NCI-H2227 treated with DMSO at 0.1 percent for 48 hours (cell line): ENCODE results near the gene RPS6KA5.
"Not testable (repeated sequence)": the region's sequence is repeated elsewhere in the genome, so short reads cannot be mapped to it uniquely, and the experiment has no call there.

Source experiments
- DNase-seq: peaks from one replicate; lab custom pipeline; 2025; lab: John Stamatoyannopoulos, UW

RPS6KA5 gene

DNA sequence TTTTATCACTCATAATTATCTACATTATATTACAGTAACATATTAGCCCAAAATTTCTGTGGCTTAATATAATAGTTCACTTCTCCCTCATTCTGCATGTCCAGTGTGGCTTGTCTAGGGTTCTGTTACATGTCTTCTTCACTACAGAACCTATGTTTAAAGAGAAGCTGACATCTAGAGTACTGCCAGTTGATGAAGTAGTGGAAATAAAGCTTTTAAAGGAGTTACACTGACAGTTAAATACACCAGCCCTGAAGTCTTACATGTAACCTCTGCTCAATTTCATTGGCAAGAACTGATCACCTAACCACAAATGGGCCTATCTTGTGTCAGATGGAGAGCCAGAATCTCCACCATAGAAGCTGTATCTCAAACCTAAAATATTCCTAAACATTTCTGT, 32.9 kb downstream of the RPS6KA5 start:
- no peak for DNase-seq

DNA sequence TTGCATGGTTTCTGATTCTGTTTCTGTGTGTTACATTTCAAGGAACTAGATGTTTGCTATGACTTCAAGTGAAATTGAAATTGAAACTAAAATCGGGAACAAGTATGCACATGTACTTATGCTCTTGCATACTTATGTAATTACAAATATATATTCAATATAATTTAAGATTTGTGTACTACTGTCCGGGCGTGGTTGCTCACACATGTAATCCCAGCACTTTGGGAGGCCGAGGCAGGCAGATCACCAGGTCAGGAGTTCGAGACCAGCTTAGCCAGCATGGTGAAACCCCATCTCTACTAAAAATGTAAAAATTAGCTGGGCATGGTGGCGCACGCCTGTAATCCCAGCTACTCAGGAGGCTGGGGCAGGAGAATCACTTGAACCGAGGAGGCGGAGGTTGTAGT, 37.8 kb downstream of the RPS6KA5 start:
- DNase-seq, result not testable (repeated sequence)

DNA sequence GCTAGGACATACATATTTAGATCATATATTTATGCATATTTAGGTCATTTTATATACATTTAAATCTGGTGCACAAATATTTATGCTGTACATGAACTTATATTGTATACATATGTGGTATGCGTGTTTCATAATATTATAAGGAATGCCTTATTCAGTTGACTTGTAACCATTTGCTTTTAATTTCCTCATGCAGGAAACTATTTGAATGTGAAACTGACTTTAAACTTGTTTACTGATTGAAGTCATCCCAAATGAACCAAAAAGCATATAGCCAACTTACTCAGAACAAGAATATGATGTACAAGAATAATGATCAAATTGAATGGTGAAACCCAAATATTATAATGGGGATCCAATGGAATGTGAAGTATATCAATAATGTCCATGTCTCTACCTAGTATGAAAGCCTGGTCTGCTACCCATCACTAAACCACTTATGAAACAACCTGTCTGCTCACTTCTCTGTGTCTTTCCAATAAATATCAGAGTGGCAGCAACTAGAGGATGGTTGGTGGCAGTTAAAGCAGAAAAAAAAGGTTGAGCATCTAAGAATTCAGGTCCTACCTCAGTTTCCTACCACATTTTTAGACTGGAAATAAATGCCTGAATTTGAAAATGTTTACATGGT, 38.3 kb downstream of the RPS6KA5 start:
- DNase-seq, result no peak

DNA sequence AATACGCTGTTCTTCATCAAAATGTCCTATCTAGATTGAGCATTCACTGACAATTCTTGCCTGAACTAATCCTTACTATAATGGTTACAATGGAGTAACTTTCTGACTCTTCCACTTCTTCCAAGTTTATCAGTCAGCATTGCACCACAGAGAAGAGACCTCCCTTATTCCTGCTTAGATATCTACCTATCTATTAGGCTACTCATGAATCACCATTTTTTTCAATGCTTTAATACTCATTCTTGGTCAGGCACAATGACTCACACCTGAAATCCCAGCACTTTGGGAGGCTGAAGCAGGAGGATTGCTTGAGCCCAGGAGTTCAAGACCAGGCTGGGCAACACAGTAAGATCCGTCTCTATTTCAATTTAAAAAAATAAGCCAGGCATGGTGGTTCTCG, 39.3 kb downstream of the RPS6KA5 start:
- DNase-seq, result no peak

DNA sequence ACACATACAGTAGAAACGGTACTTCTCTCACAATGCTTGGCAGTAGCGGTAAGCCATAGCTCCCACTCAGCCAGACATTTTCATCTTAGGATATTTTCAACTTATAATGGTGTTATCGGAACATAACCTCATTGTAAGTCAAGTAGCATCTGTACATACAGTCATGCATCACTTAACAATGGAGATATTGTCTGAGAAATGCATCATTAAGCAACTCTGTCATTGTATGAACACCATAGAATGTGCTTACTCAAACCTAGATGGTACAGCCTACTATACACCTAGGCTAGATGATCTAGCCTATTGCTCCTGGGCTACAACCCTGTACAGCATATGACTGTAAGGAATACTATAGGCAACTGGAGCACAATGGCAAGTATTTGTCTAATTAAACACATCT, 40.8 kb downstream of the RPS6KA5 start:
- DNase-seq, result no peak

DNA sequence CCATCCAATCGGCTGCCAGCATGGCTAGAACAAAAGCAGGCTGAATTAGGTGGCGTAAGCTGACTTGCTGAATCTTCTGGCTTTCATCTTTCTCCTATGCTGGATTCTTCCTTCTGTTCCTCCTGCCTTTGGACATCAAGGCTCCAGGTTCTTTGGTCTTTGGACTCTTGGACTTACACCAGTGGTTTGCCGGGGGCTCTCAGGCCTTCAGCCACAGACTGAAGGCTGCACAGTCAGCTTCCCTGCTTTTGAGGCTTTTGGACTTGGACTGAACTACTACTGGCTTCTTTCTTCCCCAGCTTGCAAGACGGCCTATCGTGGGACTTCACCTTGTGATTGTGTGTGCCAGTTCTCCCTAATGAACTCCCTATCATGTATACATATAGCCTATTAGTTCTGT, 42.0 kb downstream of the RPS6KA5 start:
- no peak for DNase-seq

DNA sequence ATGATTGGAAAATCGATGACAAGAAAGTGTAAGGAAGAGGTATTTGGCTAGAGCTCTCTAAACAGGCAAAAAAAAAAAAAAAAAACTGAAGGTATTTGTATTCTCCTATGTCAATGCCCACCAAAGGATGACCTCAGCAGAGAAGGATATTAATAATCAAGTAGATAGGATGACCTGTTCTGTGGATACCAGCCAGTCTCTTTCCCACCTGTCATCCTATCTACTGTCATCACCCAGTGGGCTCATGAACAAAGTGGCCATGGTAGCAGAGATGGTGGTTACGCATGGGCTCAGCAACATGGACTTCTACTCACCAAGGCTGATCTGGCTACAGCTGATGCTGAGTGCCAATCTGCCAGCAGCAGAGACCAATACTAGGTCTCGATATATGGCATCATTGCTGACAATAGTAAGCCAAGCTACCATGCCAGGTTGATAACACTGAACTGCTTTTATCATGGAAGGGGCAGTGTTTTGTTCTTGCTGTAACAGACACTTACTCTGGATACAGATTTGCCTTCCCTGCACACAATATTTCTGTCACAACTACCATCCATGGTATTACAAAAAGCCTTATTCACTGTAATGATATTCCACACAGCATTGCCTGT, 43.5 kb downstream of the RPS6KA5 start:
- DNase-seq, result no peak

DNA sequence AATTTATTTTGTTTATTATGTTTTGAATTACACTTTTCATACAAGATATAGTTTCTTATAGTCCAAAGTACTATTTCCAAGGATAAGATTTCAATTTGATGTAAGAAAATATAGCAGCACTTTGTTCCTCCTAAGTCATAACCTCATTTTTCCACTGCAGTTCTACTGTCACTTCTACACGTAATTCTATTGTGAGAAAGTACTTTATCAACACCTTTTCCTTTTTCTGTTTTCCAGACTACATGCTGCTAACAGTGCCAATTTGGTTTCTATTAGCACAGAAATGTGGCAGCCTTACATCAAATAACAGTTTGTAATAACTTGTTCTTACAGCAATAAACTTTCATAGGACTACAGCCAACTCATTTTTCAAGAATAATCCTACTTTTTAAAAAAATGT, 45.0 kb downstream of the RPS6KA5 start:
- DNase-seq, result no peak

DNA sequence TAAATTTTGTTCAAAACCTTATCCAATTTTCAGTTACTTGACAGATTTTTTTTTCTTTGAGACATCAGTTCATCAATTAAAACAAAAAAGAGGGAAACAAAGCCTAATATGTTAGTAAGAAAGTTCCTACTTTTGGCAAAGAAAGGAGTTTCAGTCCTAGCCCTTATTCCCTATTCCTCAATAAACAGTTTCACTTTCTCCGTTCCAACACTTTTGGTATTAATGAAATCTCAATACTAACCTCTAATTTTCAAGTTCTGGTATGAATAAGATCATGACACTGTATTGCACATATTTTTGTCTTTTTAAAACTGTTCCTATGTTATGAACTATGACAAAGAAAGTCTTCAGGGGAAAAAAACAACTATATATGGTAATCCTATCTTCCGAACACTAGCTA, 48.4 kb downstream of the RPS6KA5 start:
- DNase-seq, result no peak

DNA sequence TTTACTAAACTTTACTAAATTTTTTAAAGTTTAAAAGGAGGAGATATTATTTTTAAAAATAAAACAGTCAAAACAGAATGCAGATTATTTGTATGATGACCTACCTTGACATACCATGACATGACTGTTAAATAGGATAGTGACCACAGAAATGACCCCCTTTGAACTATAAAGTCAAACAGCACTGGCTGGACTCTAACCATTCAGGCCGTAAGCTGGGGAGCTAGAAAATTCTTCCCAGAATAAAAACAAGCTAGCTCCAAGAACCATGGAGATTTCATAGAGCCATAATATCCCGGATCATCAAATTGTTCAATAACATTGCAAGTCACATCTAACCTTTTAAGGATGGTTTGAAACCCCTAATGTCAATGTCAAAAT, 50.3 kb downstream of the RPS6KA5 start:
- DNase-seq, result no peak

DNA sequence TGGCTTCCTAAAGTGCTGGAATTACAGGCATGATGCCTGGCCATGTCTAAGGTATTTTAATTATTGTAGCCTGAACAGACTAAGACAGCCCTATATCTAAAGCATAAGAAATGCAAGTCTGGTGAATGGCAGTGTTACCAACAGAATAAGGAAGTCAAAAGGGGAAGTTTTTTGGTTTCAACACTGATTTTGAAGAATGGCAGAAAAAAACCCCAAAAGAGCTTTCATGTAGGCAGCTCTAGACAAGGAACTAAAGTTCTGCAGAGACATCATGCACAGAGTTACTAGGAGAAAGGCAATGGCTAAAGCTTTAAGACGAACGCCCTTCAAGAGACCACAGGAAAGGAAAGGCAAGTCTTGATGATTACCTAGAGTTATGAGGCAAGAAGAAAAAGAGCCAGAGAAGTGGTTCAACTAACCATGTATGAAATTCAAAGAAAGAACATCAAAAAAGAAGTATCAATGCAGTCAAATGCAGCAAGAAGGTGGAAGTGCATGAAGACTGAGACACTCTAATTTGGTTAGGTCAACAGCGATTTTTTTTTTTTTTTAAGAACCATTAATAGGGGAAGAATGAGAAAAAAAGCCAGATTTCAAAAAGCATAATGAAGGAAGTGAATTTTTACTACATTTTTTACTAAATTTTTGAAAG, 50.8 kb downstream of the RPS6KA5 start:
- DNase-seq, result no peak

DNA sequence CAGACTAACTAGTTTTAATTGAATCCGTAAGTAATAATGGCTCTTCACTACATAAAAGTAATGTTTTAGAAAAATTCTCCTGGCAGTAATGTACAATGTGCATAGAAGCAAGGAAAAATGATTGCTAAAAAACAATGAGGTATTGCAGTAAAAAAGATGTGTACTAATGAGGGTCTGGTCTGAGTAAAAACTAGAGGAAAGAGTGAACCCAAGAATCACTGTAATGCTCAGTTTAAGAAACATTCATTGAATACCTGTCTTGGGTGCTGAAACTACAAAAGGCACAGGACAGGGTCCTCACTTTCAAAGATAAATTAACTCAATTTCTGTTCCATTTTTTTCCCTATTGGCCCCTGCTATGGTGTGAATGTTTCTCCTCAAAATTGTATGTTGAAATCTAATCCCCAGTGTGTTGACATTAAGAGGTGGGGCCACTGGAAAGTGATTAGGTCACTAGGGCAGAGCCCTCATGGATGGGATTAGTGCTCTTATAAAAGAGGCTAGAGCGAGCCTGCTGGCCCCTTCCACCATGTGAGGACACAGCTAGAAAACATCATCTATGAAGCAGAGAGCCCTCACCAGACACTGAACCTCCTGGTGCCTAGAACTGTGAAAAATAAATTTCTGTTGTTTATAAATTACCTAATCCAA, 51.6 kb downstream of the RPS6KA5 start:
- no peak for DNase-seq

DNA sequence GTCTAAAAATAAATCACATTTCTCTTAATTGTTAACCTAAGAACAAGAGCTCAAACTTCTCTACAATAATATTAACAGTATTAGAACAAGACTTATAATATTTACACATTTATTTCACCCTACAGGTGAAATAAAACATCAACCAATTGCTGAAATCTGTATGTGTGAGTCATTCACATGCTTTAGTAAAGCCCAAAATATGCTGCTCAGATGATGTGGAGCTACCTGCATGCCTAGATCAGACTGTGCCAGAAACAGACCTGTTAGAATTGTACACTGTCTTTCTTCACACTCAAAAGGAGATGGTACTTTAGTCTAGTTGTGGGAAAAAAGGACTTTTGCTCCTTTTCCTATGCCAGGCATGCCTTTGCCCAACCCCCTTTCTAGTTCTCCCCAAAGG, 54.7 kb downstream of the RPS6KA5 start:
- no peak for DNase-seq

DNA sequence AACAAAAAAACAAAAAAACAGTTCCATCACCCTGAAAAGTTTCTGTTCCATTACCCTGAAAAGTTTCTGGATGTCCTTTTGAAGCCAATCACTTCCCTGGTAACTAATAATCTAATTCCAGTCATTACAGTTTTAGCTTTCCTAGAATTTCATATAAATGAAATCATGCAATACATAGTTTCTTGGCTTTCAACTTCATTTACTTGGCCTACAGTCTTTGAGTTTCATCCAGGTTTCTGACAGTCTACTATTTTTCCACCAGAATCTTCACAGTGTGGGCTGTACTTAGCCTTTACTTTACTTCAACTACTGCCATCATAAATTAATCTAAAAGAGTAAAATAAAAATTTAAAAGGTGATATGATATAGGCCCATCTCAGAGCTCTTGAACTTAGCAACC, 55.5 kb downstream of the RPS6KA5 start:
- DNase-seq, result no peak

DNA sequence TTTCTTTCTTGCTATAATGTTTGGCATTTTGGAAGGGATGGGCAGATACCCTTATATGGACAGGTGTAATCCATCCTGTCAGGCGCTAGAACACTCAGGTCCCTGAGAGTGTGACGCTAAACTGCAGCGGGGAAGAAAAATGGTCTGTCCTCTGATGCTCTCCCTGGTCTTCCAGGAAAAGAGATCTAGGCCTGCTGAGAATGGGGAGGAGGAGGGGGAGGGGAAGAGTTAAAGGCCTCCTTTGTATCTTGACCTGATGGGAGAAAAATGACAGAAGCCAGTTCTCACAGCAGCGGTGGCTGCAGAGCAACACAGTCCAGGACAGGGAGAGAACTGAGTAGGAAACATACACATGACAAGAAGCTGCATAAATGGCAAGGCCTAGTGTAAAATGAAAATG, 61.1 kb downstream of the RPS6KA5 start:
- peak; percentile 33 for DNase-seq

DNA sequence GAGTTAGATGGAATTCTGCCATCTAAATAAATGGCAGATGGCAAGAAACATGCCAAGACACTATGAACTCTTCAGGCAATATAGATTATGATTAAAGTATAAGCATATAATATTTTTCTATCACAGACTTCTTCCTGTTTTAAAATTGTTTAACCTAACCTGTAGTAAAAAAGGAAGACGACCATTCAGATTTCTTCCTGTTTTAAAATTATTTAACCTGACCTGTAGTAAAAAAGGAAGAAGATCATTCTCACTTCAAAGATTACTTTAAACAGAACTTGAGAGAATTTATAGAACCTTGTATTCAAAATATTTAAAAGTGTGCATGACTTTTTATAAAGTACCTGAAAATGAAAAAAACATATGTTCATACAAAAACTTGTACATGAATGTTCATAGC, 63.5 kb downstream of the RPS6KA5 start:
- no peak for DNase-seq

DNA sequence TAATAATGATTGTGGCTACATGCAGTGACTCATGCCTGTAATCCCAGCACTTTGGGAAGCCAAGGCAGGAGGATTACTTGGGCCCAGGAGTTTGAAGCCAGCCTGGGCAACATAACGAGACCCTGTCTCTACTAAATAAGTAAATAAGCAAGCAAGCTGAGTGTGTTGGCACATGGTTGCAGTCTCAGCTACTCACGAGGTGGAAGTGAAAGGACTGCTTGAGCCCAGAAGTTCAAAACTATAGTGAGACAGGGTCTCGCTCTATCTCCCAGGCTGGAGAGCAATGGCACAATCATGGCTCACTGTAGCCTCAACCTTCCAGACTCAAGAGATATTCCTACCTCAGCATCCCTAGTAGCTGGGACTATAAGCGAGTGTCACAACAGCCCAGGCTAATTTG, 64.7 kb downstream of the RPS6KA5 start:
- no peak for DNase-seq

DNA sequence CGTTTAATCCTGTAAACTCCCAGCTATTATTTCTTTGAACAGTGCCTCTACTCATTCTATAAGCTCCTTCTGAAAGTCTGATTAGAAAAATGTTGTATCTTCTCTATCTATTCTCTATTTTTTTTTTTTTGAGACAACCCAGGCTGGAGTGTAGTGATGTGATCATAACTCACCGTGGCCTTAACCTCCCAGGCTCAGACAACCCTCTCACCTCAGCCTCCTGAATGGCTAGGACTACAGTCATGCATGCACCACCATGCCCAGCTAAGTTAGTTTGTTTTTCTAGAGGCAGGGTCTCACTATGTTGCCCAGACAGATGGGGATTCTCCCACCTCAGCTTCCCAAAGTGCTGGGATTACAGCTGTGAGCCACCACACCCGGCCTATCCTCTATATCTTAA, 66.6 kb downstream of the RPS6KA5 start:
- DNase-seq, result no peak

DNA sequence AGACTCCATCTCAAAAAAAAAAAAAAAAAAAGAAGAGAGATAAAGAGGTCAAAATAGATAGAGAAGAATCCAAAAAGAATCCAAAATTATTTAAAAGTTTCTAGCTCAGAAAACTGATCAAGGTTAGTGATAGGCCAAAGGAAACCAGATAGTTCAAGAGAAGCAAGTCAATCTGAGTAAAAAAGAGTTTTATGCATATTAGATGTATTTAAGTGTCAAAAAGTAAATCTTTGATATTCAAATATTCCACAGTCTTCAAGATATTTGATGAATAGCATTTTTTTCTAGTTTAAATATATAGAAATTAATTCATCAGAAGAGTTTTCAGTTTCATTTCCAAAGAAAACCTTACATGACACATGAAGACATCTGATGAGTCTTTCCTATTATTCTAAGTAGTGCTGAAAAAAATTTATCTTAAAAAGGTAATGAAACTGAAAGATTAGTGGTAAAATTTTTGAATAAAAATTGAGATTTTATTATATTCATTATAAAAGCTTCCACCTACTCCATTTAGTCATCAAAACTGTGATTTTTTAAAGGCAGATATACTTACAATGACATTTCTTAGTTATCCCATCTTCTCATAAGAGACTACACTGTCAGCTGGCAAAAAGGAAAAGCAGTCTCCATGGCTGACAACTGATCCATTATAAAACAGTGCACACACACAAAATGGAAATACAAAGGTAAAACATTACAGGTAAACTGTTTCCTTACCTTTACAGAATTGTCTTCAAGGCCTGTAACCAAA, 68.6 kb downstream of the RPS6KA5 start:
- no peak for DNase-seq

DNA sequence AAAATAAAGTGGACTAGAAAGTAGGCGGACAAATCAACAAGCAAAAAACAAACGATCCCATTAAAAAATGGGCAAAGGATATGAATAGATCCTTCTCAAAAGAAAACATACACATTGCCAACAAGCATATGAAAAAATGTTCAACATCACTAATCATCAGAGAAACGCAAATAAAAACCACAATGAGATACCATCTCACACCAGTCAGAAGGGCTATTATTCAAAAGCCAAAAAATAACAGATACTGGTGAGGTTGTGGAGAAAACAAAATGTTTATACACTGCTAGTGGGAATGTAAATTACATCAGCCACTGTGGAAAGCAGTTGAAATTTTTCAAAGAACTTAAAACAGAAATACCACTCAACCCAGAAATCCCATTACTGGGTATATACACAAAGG, 70.3 kb downstream of the RPS6KA5 start:
- DNase-seq, result no peak

DNA sequence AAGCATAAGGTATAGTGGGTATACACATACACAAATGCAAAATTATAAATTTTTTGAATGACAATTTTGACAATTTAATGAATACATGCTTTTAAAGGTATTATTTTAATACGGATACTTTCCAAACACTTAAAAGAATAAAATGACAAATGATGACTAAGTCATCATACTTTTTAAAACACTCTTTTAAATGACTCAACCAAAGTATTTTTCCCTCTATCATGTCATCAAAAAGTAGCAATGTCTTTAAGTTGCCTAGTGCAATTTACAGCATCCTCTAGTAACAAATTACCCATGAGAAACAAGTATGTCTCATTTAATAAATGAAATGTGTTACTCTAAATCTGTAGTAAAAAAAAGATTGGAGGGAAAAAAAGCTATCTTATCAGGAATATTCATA, 73.3 kb downstream of the RPS6KA5 start:
- DNase-seq, result no peak

DNA sequence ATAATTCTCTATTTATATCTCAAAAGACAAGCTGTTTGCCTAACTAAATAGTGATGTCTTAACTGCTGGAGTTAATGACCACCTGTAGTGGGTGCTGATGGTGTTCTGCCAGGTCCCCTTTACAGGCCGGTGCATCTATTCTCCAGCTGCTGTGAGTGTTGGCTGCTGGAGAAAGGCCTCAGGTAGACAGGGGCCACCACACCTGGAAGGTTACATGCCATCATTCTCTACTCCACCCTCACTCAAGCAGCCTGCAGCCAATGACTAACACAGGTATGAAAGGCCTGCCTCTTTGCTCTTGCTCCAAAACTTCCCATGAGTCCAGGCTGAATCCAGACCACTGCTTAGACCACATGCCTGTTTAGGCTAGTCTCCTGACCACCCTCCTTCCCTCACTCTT, 73.9 kb downstream of the RPS6KA5 start:
- no peak for DNase-seq
